Stimulated activated CD4-positive, alpha-beta T cell treated with anti-CD3 and anti-CD28 coated beads, Interleukin-1b, Interleukin-23, amount 100 ng/mL, for 48 hours (primary cell): Measurements from ENCODE around the gene VSIR.

Experiments used
- DNase-seq: peaks from one replicate; pipeline ENCODE4 v3.0.0-alpha.2; 2020

VSIR gene

GRCh38 chr10:71782221-71782916 lies 9.0 kb upstream of the VSIR start:
- DNase-seq = no peak

DNA sequence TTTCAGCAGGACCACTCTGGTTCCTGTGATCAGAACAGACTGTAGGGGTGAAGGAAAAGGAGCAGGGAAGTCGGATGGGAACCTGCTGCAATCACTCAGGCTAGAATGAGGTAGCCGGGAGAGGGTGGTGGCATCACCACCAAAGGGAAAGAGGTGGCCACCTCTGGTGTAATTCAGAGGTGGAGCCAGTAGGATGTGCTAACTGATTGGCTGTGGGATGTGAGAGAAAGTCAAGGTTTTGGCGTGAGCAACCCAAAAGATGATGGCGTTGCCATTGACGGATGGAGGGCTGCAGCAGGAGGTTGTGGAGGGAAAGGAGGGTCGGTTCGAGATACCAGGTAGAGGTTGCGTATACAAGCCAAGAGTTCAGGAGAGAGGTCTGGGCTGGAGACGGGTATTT lies 7.4 kb upstream of the VSIR start:
- no peak for DNase-seq

DNA sequence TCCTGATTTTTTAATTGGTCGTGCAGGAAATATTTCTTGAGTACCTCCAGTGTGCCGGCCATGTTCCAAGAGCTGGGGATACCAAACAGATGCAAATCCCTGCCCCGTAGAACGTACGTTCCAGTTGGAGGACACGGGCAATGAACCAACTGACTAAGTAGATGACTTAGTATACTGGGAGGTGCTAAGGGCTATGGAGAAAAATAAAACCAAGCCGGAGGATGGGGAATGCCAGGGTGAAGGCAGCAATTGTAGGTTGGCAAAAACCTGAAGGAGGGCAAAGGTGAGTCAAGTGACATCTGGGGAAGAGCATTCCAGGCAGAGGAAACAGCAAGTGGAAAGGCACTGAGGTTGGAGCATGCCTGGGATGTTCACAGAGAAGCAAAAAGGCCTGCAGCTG lies 6.8 kb upstream of the VSIR start:
- no peak for DNase-seq

GRCh38 chr10:71779641-71780040 lies 6.3 kb upstream of the VSIR start:
- DNase-seq = no peak

GRCh38 chr10:71778071-71778825 lies 4.9 kb upstream of the VSIR start:
- DNase-seq = no peak

DNA sequence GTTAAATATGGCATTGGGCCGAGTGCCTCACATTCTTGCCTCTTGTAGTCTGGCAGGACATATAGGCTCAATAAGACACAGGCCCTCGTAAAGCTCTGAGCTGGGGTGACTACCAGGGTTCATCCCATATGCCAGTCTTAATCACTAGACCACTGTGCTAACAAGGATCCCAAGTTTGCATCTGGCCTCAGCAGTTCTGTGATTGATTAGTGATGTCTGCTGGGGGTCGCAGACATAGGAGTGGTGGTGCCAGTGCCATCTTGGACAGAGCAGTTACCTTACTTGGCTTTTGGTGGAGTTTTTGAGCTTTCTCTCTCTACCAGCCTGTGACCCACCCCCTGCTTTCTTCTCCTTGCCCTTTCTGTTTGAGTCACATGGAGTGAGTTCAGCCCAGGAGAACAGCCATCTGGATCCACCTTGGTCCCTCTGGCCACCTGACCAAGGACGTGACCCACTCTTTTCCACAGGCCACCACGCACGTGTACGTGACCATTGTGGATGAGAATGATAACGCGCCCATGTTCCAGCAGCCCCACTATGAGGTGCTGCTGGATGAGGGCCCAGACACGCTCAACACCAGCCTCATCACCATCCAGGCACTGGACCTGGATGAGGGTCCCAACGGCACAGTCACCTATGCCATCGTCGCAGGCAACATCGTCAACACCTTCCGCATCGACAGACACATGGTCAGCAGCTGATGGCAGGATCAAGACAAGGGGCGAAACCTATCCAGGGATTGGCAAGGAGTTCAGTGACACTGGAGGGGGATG lies 4.1 kb upstream of the VSIR start:
- DNase-seq = no peak

GRCh38 chr10:71776481-71776925 lies 3.2 kb upstream of the VSIR start:
- DNase-seq = no peak

GRCh38 chr10:71774916-71775702 lies 1.8 kb upstream of the VSIR start:
- no peak for DNase-seq

- DNase-seq = no peak
Measured at GRCh38 chr10:71772832-71773220, 494 bp downstream of the VSIR start.

GRCh38 chr10:71771821-71772617 lies 1.3 kb downstream of the VSIR start:
- peak; percentile 57 for DNase-seq

GRCh38 chr10:71771204-71771603 lies 2.1 kb downstream of the VSIR start:
- no peak for DNase-seq

DNA sequence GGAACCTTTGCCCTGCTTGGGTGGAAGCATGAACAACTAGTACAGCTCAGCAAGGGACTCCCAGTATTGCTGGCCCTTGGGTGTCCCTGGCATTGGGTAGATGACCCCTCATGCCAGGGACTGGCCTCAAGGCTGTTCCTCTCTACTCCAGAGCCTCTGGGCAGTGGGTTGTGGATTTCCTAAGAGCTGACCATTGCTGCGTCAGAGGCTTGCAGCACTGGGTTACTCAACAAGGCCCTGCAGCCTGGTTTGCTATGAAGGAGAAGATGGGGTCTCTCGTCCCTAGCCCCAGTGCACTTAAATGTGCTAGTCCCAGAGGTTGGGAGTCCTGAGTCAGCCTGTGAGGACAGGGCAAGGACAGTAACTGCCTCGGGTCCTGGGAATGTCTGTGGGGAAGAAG lies 2.5 kb downstream of the VSIR start:
- DNase-seq = no peak

DNA sequence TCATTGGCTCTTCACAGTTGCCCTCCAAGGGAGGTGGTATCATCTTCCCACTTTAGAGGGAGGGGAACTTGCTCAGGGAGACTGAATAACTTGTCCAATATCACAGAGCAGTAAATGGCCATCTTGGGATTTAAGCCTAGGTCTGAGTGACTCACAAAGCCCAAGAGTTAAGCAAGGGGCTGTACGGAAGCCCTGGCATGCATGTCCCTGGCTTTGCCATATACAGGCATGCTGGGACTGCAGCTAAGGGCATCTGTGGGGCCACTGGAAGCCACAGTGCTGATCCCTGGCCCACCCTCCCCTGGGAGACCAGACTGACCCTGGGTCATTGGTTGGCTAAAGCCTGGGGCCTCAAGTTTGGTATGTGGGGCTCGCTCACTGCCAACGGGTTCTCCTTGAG lies 3.1 kb downstream of the VSIR start:
- no peak for DNase-seq

DNA sequence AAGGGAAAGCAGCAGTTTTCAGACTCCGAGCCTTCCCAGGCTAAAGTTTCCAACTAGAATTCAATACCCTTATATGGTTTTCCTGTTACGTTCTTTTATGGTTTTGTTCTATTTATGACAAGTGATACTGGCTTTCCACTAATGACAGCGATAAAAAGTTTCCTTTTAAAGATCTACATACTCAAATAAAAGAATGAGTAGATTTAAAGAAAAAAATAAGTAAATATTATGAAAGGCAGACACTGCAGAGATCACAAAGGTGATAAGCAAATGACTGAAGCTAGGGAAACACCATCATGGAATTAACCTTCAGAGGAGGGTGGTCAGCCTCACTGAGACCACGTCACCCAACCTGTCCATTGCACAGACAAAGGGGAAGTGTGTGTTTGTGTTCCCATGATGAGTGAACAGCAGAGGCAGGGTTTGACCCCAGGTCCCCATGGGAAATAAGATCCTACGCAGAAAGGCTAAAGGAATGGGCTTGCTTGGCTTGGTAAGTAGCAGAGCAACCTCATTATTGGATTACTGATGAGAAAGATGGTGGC lies 4.0 kb downstream of the VSIR start:
- DNase-seq = no peak

DNA sequence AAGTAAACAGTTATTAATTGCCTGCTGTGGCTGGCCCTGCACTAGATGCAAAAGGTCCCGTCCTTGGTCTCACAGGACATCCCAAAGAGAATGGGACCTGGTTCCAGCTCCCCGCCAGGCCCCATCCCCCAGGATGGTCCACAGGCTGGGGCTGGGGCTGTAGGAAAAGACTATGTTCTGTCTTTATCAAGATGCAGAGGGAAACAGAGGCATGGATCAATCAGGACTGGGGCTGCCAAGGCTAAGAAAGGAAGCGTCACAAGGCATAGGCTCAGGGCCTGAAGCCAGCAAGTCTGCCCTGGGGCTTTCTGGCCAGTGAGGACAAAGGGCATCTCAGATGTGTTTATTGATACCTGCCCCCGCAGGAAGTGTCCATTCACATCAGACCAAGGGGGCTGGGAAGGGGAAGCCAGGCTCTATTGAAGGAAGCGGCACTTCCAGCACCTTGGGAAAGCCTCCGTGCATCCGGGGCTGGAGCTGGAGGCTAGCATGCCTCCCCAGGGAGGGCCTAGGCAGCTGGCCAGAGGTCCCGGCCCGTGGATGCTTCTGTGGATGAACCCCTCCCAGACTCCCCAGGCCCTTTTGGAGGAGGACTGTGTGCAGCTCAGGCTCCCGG lies 5.8 kb downstream of the VSIR start:
- no peak for DNase-seq

DNA sequence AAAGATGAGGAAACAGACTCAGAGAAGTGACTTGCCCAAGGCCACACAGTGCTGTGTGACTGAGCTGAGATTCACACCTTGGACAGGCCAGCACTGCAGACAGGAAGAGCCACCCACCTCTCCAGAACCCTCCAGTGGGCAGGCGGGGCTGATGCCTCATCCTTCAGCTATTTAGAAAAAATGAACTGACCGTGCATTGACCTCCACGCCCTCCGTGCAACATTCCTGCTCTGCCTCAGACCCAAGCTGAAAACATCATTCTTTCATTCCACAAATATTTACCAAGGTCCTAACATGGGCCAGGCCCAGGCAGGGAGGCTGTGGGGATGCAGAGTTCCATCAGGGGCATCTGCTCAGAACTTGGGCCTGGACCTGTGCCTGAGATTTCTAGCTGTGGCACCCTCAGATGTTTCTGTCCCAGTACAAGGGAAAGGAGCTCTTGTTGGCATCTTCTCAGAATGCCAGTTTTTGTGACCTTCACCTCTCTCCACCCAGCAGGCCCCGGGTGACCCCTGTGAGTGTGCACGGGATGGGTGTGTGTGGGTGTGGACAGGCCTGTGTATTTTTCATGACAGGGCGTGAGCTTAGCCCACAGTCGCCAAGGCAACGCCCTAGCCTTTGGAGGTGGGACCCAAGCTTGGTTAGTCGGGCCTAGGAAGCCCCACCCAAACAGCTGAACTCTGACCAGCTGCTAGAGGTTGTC lies 6.5 kb downstream of the VSIR start:
- DNase-seq = no peak

- DNase-seq = no peak
Measured at GRCh38 chr10:71765906-71766716, 7.2 kb downstream of the VSIR start.

- no peak for DNase-seq
Measured at GRCh38 chr10:71765176-71765904, 8.0 kb downstream of the VSIR start.
